ENCODE measurements around the gene RRBP1.

Gene RRBP1

DNA sequence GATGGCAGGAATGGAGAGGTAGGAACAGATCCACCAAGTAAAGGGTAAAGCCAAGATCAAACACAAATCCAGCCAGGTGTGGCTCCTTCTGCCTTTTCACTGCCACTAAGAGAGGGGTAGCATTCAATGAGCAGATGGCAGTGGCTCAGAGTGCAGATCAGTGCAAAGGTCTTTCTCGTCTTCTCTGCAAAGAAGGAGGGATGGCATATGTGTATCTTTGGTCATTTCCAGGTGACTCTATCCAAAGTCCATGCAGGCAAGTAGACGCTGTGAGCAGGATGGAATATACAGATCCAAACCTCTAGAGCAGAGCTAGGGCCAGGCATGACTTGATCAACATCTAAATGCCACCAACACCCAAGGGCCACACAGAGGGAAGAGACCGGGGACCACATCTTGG is 24.6 kb upstream of the RRBP1 start:
- H3K27ac ChIP-seq = no peak overlapping the region
- TF ChIP-seq, protein P1, sequence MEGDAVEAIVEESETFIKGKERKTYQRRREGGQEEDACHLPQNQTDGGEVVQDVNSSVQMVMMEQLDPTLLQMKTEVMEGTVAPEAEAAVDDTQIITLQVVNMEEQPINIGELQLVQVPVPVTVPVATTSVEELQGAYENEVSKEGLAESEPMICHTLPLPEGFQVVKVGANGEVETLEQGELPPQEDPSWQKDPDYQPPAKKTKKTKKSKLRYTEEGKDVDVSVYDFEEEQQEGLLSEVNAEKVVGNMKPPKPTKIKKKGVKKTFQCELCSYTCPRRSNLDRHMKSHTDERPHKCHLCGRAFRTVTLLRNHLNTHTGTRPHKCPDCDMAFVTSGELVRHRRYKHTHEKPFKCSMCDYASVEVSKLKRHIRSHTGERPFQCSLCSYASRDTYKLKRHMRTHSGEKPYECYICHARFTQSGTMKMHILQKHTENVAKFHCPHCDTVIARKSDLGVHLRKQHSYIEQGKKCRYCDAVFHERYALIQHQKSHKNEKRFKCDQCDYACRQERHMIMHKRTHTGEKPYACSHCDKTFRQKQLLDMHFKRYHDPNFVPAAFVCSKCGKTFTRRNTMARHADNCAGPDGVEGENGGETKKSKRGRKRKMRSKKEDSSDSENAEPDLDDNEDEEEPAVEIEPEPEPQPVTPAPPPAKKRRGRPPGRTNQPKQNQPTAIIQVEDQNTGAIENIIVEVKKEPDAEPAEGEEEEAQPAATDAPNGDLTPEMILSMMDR (IDR thresholded peaks at IDR 0.05) = no peak
- no peak for TF ChIP-seq ZFX (IDR thresholded peaks at IDR 0.05; ENCODE audit: borderline replicate concordance)

DNA sequence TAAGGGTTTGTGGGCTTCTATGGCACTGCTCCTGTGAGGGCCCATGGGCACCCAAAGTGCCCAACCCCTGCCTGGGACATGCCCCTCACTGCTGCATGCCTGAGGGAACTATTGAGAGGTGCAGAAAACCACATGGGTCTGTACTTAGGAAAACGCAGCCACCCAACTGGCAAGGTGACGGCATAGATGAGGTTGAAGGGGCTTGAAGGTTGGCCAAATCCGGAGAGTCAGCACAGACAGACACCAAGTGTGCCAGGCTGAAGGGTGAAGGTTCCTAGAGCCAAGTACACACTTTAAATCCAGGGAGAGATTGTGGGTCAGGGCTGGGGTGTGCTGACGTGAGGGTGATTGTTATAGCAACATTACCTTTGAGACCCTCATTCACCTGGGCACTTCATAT is 23.9 kb upstream of the RRBP1 start:
- H3K27ac ChIP-seq = no peak overlapping the region
- TF ChIP-seq, protein P1 (IDR thresholded peaks at IDR 0.05) = no peak
- no peak for TF ChIP-seq ZFX (IDR thresholded peaks at IDR 0.05; ENCODE audit: borderline replicate concordance)

DNA sequence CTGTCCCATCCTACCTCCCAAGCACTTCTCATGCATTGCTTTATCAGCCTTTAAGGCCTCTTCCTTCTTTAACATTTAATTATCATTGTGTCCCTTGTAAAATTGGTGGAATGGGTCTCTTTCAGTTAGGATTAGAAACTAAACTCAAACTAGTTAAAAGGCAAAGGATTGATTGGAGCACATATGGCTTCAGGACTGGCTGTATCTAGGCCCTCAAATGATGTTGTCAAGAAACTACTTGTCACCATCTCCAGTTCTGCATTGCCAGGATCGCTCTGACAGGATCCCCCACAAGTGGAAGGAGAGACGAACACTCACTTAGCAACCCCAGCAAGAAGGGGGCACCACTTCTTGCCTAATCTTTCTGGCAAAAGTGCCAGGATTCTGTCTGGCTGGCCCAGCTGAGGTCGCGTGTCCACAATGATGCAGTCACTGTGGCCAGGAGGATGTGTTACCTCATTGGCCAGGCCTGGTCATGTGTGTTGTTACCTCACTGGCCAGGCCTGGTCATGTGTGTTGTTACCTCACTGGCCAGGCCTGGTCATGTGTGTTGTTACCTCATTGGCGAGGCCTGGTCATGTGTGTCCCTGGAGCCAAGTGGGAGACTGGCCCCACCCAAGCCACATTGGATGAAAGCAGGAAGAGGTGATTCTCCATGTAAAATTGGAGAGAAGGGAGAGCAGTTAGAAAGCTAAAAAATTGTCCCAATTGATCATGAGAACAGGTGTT is 22.7 kb upstream of the RRBP1 start:
- TF ChIP-seq, protein P1 (IDR thresholded peaks at IDR 0.05) = no peak
- TF ChIP-seq ZFX (IDR thresholded peaks at IDR 0.05; ENCODE audit: borderline replicate concordance) = no peak
- no peak overlapping the region for H3K27ac ChIP-seq

DNA sequence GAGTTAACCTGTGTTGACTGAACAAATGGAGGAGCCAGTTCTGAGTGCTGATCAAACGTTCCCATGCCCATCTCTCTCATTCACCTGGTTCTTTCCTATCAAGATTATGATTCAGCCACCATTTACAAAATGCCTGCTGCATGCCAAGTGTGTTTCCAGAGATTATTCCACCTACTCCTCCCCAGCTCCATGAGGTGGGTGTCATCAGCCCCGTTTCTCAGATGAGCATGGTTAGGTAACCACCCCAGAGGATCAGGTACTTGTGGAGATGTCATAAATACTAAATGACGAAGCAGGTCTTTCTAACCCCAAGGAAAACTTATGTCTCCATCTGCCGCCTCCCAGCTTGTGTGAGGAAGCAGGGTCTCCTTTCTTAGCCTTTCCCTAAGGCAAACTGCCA is 19.8 kb upstream of the RRBP1 start:
- no peak for TF ChIP-seq ZFX (IDR thresholded peaks at IDR 0.05; ENCODE audit: borderline replicate concordance)
- TF ChIP-seq, protein P1 (IDR thresholded peaks at IDR 0.05) = no peak
- H3K27ac ChIP-seq = no peak overlapping the region

DNA sequence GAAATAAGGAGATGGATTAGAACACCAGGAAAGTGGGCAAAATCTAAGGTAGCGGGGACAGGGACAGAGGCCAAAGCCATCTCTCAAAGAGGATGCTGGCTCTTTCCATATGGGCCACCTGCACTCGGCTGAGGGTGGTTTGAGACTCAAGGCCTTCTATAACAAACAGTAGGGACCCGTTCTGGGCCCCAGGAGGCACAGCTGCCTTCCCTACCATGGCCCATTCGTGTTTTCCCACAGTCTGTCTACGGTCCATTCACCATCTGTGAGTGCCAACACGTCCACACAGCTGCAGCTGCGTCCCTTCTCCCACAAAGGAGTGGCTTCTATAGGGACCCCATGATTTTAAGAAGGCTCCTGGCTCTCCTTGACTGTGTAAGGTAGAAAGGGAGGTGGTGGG is 18.6 kb upstream of the RRBP1 start:
- no peak for TF ChIP-seq ZFX (IDR thresholded peaks at IDR 0.05; ENCODE audit: borderline replicate concordance)
- TF ChIP-seq, protein P1 (IDR thresholded peaks at IDR 0.05) = no peak
- H3K27ac ChIP-seq = no peak overlapping the region

DNA sequence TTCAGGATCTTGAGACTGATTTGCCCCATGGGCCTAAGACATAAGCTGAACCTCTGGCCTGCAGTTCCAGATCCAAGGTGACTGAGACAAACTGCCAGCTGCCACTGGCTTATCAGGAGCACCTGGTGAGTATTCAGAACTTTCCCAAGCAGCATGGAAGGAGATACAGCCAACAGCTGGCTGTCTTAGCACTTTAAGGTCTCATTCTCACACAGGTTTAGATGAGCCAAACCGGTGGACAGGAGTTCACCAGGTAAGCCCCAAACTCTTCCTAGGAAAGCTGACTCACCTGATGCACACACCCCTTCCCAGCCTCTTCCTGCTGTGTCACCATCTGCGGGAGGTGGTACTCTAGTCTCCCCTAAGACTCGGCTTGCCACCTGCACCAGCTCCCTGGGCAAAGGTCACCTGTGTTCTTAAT is 17.9 kb upstream of the RRBP1 start, which contains the start of gene BANF2:
BANF2 (plus strand) TSS at position 36 of the 421 bp plus-strand sequence. CDS start 25,060 bp downstream, outside the sequence.
- H3K27ac ChIP-seq = no peak within 1 kb of the TSS
- TF ChIP-seq, protein P1 (IDR thresholded peaks at IDR 0.05) = no peak
- no peak for TF ChIP-seq ZFX (IDR thresholded peaks at IDR 0.05; ENCODE audit: borderline replicate concordance)

DNA sequence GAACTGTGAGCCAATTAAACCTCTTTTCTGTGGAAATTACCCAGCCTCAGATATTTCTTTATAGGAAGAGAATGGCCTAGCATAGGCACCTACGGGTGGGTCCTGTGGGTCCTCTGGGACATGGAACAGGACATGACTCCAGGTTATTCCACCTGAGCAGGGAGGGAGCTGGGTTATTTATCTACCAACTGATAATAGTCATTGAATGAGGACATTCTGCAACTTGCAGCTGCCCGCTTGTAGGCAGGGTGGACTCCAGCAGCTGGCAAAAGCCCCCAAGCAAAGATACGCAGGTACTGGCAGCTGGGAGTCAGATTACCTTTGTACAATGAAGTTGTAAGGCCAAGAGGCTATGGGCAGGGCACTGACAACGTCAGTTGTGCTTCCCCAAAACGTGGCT is 16.3 kb upstream of the RRBP1 start:
- no peak overlapping the region for H3K27ac ChIP-seq
- TF ChIP-seq ZFX (IDR thresholded peaks at IDR 0.05; ENCODE audit: borderline replicate concordance) = no peak
- TF ChIP-seq, protein P1 (IDR thresholded peaks at IDR 0.05) = no peak
